GM19395 (cell line): Measurements from ENCODE around the gene PIGX.

Source experiments
- ATAC-seq: cut with Tn5 transposase; IDR thresholded peaks from one replicate; pipeline ENCODE4 v1.9.1; 2021; ENCODE audit warnings: mild to moderate bottlenecking, moderate library complexity; ENCODE audit not compliant: unreplicated experiment

The PIGX gene

GRCh38 chr3:196754091-196754981 lies 42.2 kb downstream of the PIGX start:
- ATAC-seq = no peak

GRCh38 chr3:196756732-196757131 lies 44.6 kb downstream of the PIGX start:
- no peak for ATAC-seq

- no peak for ATAC-seq
Observed at GRCh38 chr3:196757876-196758739, 45.9 kb downstream of the PIGX start.

GRCh38 chr3:196763179-196763578 lies 51.0 kb downstream of the PIGX start:
- no peak for ATAC-seq

- no peak for ATAC-seq
Observed at GRCh38 chr3:196765454-196765853, 53.3 kb downstream of the PIGX start.

GRCh38 chr3:196771067-196771466 lies 58.9 kb downstream of the PIGX start:
- ATAC-seq = no peak

GRCh38 chr3:196772102-196772501 lies 59.9 kb downstream of the PIGX start:
- ATAC-seq = no peak

GRCh38 chr3:196772897-196773296 lies 60.7 kb downstream of the PIGX start:
- ATAC-seq = no peak

GRCh38 chr3:196774191-196774820 lies 62.1 kb downstream of the PIGX start:
- no peak for ATAC-seq

- ATAC-seq = no peak
Observed at GRCh38 chr3:196774848-196775422, 62.8 kb downstream of the PIGX start.

- no peak for ATAC-seq
Observed at GRCh38 chr3:196775938-196776337, 63.8 kb downstream of the PIGX start.

GRCh38 chr3:196777836-196778235 lies 65.7 kb downstream of the PIGX start:
- ATAC-seq = no peak

- ATAC-seq = no peak
Observed at GRCh38 chr3:196778755-196779154, 66.6 kb downstream of the PIGX start.

- no peak for ATAC-seq
Observed at GRCh38 chr3:196782511-196782910, 70.3 kb downstream of the PIGX start.
